ENCODE data around the gene LY6G6D. TPM values are rescaled to one million over a fixed set of nuclear protein-coding genes. Genes with fewer than 3 reads are reported as not detected.

The LY6G6D gene
- total RNA-seq, 2 donors from 2014 or later: not detected

DNA sequence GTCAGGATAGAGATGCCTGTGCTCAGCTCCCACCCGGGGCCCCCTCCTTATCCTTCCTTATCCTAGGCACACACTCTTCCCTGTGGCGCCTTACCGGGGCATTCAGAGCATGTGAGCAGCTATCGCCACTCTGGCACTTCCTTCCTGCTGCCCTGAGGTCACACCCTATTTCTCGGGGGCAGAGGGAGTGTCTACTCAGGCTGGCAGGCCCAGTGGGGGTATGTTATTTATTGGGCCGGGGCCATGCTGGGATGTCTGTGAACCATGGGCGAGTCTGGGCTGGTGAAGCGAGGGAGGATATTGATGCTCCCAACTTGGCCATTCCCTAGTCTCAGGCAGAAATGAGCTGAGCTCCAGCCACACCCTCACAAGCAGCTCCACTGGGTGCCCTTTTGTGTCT lies 3.9 kb upstream of the LY6G6D start:
- DNase-seq (peak; percentile 53 to 66), ATAC-seq (peak; percentile 81)
- intact Hi-C loops (cut with DNase I, micrococcal nuclease): no loop called here

DNA sequence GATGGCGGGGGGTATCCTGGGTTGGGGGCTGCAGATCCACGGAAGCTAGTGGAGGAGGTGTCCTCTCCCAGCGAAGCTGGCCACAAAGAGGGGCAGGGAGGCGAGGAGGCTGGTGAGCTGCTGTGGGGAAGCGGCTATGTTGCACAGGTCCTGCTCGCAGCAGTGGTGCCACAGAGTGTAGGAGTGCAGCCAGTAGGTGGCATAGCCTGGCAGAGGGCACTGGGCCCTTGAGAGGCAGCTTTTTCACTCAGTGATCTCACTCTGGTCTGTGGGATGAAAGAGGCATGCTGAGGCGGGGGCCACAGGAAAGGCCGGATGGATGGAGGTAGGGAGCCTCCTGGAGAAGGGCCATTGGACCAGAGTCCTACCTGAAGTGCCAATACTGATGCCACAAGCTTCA lies 2.9 kb upstream of the LY6G6D start:
- intact Hi-C loops (cut with DNase I, micrococcal nuclease): no loop called here
- peak in 1 of 2 donors; percentile 35 for DNase-seq
- peak; percentile 59 for ATAC-seq

DNA sequence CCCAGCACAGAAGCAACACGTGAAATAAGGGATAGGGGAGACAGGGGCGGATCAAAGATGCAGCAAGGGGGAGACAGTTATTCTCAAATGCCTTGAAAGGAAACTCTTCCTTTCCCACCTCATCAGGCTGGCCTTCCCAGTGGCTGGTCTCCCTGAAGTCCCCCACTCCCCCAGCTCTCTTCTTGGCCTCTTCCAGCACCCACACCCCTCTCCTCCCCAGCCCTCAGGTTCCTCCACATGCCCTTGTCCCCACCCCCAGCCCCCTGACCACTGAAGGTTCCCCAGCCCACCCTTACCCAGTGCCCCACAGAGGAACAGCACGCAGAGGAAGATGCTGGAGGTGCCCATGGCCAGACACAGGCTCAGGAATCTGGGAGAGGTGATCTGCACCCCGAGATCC lies 1.7 kb upstream of the LY6G6D start:
- ATAC-seq: no peak

DNA sequence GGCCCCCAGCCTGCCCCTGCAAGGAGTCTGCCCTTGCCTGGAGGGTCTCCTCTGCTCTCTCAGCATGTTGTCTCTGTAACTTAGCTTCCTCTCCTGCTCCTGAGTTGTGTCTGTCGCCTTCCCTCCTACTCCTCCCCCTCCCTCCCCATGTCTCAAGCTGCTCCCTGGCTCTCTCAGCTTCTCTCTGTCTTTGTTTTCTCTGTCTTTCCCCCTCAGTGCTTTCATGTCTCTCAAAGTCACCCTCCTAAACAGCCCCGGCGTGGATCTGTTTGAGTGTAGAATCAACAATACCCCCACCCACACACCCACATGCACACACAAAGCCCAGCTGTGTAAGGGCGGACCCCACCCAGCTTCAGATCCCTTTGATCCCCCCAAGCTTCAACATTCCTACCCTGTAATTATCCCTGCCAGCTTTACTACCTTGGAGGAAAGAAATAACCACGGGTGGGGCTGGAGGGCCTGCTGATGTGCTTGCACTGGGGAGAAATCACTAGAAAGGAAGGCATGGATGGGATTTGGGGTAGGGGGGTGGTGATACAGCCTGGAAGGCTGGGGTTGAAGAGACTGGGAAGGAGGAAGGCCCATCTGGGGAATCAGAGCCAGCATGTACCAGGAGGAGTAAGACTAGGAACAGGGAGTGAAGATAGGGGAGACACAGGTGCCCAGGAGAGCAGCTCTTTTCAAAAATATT lies 1.0 kb upstream of the LY6G6D start:
- DNase-seq (peak in 1 of 2 donors; percentile 39), ATAC-seq (peak; percentile 49)
- intact Hi-C loops (cut with DNase I, micrococcal nuclease): no loop called here

More for the DNA sequence above, 1.7 kb upstream of the LY6G6D start:
- intact Hi-C loops (cut with DNase I, micrococcal nuclease): no loop called here
- no peak for DNase-seq

DNA sequence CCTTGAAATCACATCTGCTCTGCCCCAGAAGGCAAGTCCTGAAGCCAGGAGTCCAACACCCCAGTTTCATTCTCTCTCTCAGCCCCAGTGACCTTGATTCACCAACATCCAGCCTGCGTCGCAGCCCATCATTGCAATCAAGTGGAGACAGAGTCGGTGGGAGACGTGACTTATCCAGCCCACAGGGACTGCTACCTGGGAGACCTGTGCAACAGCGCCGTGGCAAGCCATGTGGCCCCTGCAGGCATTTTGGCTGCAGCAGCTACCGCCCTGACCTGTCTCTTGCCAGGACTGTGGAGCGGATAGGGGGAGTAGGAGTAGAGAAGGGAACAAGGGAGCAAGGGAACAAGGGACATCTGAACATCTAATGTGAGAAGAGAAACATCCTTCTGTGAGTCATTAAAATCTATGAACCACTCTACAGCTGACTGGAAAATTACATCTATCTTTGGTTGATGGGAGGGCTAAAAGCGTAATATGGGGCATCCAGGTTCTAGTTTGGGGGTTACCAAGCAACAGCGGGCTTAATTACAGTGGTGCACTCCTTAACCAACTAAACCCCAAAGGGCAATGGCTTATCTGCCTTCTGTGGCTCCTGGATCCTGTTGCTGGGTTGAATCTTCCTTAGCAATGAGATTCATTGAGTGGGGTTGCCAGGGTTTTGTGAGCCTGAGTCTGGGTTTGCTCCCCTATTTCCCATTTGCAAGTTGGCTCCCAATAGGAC lies 2.5 kb downstream of the LY6G6D start:
- DNase-seq: no peak
- ATAC-seq: no peak
- intact Hi-C loops (cut with DNase I, micrococcal nuclease): no loop called here

DNA sequence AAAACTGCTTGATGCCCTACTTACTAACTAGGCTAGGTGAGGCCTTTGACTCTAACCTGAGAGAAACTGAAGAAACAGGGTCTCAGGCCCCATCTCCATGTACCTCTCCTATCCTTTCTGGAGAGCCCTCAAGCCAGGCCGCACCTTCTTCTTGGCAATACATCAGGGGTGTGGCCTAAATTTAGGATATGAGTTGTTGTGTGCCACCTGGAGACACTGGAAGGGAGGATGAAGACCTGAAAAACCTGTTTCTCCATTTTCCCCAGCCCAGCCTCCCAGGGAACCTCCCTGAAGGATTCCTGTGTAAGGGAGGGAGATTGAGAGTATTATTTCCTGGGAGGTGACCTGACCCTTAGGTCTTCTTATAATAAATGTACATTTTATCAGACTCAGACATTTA lies 3.1 kb downstream of the LY6G6D start:
- intact Hi-C loops (cut with DNase I, micrococcal nuclease): no loop called here
- ATAC-seq (peak; percentile 84), DNase-seq (peak in 1 of 2 donors; percentile 74)

DNA sequence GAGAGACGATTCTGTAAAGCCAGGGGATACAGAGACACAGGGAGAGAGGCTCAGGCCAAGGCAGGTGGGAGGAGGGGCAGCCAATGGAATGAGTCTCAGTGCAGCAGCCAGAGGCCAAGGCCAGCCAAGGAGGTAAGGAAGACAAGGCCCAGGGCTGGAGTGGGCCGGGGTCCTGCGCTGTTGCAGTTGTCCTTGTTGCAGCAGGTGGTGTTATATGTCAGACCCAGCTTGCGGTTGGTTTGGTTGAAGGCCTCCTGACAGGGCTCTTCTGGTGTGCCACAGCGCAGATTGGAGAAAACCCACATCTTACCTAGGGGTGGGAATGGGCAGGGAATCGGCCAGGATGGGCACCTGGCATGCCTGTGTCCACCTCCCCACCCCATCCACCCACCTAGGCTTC lies 3.9 kb downstream of the LY6G6D start:
- ATAC-seq (no peak), DNase-seq (no peak)
- intact Hi-C loops (cut with DNase I, micrococcal nuclease): no loop called here

DNA sequence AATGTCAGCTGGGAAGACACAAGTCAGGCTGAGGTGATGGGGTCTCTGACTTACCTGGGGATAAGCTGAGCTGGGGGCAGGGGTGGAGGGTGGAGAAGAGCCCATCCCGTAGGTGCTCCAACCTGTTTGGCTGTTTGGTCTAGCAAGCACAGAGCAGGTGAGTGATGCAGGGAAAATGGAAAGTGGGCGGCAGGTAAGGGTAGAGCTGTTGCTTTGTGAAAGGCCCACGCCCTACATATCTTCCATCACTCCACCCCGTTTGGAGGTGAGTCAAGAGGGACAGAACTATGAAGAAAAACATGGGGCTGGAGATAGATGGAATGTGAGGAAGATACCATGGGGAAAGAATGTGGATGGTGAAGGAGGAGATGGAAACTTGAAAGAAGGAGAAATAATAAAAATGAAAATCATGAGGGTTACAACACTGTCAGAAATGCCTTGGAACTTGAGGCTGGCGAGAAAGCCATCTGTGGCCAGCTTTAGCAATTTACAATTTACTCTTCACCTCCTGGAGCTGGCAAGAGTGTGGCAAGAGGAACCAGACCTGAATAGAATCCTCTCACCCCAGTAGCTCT lies 5.1 kb downstream of the LY6G6D start:
- ATAC-seq (peak; percentile 15), DNase-seq (no peak)
- intact Hi-C loops (cut with DNase I, micrococcal nuclease): no loop called here

DNA sequence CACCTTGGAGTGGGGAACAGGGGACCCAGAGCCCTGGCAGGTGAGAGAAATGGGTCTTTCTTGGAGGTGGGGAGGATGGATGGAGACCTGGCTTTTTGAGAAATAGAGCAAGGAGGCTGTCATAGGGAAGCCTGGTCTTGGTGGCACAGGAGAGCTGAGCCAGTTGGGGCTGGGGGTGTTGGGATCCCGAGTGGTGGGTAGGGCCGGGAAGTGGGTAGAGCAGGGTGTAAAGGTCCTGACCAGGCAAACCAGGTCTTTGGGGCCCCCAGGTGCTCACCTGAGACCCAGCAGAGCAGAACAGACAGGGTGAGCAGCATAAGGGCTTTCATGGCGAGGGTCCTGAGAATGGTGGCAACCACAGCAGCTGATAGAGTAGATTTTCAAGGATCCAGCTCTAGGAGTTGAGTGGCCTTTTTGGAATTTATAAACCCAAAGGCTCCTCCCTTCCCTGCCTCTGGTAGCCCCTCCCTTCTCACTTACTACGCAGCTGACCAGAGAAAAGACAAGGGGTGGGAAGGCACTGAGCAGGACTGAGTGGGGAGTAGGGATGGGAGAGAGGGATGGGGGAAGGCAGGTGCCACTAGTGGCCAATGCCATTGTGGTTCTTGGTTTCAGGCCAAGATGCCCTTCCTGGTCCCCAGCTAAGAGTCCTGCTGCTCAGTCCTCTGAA lies 6.3 kb downstream of the LY6G6D start, which contains the start of gene LY6G6C:
LY6G6C (minus strand) TSS at position 396 of the 670 bp plus-strand sequence; CDS start at position 329, 67 bp downstream.
- ATAC-seq (no peak), DNase-seq (no peak)
- intact Hi-C loops (cut with DNase I, micrococcal nuclease): no loop called here

DNA sequence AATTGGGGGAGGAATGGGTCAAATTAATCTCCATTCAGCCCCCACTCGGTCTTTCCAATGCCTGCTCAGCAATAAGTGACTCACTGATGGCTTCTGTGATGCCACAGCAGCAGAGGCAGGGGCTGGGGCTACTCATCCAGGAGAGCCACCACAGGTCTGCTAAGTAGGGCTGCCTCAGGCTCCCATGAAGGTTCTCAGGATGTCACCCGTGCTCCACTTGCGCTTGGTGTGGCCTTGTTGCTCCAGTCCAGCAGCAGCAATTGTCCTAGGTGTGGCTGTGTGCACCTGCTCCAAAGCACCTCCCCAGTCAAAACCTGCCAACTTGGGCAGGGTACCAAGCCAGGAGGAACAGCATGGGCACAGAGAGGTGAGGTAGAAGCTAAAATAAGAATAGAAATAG lies 7.0 kb downstream of the LY6G6D start:
- DNase-seq (no peak), ATAC-seq (peak; percentile 12)
- intact Hi-C loops (cut with DNase I, micrococcal nuclease): no loop called here

DNA sequence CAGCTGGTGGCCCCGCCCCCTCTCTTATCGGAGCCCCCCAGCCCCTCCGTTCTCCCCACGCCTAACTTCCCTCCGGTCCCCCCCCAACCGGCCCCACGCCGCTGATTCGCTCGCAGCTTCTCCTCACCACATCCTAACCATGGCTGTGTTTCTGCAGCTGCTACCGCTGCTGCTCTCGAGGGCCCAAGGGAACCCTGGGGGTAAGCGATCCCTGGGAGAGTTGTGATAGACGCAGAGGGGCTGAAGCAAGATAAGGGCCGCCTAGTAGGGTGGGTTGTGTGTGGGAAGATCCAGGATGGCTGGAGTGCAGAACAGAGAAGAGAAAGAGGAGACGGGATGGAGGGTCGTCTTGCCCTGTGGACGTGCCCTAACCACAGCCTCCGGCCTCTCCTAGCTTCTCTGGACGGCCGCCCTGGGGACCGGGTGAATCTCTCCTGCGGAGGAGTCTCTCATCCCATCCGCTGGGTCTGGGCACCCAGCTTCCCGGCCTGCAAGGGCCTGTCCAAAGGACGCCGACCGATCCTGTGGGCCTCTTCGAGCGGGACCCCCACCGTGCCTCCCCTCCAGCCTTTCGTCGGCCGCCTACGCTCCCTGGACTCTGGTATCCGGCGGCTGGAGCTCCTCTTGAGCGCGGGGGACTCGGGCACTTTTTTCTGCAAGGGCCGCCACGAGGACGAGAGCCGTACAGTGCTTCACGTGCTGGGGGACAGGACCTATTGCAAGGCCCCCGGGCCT lies 8.3 kb downstream of the LY6G6D start, which contains the start of gene MPIG6B:
MPIG6B (plus strand) TSS at position 129 of the 735 bp plus-strand sequence; CDS start at position 140, 11 bp downstream.
- intact Hi-C loops (cut with DNase I, micrococcal nuclease): no loop called here
- ATAC-seq: no peak
- no peak for DNase-seq

DNA sequence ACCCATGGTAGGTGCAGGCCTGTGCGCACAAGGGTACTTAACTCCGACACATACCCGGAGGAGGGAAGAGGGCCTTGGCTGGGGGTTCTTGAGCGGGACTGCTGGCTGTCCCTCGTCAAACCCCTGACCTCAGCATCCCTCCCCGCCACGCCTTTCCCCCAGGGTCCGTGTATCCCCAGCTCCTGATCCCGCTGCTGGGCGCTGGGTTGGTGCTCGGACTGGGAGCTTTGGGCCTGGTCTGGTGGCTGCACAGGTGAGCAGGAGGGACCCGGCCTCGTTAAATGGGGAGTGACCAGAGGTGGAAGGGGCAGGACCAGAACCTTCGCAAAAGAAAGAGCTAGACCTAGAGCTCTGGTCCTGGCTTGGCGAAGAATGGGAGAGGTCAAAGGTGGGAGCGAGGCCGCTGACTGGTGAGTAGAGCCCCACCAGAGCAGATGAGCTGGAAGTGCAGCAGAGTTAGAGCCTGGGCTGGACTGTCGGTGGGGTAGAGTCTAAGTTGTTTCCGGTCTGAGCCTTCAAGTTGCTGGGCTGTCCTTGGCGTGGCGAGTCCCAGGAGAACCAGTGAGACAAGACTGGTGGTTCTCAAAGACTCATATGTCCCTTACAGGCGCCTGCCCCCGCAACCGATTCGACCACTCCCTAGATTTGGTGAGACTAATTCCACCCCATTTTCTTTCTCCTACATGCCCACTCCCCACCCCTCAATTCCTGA lies 9.0 kb downstream of the LY6G6D start:
- ATAC-seq (no peak), DNase-seq (no peak)
- intact Hi-C loops (cut with DNase I, micrococcal nuclease): no loop called here

DNA sequence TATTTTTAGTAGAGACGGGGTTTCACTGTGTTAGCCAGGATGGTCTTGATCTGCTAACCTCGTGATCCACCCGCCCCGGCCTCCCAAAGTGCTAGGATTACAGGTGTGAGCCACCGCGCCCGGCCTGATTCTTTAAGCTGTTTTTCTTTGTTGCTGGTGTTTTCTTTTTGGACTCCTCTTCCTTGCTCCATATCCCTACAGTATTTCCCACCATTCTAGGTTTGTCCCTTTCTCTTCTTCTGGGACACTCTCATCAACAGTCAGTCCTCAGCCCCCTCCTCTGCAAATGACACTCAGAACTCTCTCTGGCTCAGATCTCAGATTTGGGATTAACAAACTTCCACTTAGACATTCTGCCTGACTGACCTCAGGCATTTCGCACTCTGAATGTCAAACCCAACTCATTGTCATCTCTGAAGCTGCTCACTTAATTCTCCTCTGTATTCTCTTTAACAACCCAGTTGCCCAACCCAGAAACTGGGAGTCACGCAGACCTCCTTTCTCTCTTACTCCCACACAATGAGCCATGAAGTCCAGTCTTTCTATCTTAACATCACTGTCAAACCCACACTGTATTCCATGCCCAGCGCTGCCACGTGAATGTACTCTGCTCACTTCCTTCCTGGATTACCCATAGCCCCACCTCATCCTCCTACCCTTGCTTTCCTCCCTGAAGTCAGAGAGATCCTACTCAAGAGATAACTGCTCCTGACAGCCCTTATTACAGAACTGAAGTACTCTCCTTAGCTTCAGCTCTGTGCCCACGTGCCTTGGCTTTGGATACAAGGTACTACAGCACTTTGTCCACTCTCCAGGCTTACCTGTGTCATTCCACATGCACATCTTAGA lies 10.6 kb downstream of the LY6G6D start:
- ATAC-seq: no peak
- intact Hi-C loops (cut with DNase I, micrococcal nuclease): no loop called here
- no peak for DNase-seq

DNA sequence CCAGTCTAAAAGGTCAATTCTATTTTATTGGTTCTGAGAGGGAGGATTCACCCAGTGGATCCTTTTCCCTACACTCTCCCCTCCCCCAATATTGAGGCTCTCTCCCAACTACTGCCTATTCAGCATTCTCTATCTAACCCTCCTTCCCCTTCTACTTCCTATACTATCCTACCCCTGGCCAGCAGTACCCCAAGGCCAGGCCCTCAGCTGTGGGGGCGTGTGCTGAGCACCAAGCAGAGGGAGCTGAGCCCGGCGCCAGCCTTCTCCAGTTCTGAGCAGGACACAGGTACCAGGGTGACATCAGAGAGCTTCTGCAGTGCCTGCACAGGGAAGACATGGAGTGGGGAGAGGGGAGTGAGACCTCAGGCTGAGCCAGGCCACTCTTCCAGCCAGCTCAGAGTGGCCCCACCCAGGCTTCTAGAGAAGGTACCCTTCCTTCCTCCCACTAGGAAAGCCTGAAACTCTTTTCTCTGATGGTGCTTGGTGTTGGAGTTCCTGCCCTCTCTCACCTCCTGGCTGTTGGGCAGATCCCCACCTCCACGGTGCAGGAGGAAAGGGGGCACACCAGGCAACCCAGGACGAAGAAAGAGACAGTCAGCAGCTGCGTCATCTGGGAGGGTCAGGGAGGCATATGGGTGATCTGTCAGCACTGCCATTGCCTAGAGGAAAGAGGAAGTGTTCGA lies 12.0 kb downstream of the LY6G6D start:
- intact Hi-C loops (cut with DNase I, micrococcal nuclease): no loop called here
- DNase-seq: no peak
- peak; percentile 21 for ATAC-seq

DNA sequence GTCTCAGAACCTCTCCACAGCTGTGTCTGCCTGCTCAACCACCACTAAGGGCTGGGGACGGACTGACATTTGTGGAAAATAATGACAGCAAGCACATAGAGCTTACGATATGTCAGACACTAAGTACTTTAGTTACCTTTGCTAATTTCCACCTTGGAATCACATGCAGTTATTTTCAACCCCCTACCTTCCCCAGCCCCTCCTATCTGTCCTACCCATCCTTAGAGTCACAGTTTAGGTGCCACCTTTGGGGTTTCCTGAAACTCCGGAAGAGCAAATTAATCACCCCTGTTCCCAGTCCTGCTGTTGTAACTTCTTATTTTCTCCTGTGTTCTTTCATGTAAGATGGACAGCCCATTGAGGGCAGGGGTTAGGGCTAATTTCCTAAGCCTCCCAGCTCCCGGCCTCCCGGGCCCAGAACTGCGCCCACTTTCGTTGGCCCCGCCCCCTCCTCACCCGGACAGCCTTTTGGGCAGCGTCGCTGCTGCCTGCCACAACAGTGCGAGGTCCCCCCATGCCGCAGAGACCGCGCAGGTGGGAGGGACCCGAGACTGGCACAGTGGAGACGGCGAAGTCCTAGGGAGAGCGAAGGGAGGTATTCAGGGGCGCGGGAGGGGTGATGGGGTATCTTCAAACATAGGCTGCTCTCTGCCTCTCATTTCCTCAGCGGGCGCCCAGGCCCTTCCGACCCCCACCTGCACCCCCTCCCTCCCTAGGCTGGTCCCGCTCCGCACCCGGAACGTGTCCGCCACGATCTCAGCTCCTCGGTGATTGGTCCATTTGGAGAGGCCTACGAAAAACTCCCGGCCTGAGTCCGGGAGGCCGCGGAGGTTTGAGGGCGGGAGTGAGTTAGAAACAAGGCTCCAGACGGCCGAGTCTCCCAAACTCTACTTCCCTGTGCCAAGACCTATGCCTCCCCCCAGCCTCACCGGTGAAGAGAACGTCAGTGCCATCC lies 12.8 kb downstream of the LY6G6D start:
- intact Hi-C loops (cut with DNase I, micrococcal nuclease): no loop called here
- no peak for DNase-seq

More for the DNA sequence above, 12.8 kb downstream of the LY6G6D start:
- no peak for ATAC-seq

Measured in left colon (tissue), 2 donors.